Endothelial cell of hepatic sinusoid (primary cell): ENCODE results near the gene TRIM63.

Experiments
- in situ Hi-C: cut with HindIII; loops from 2 replicates; pipeline ENCODE4 v1.10.0; 2017; ENCODE audit warnings: low sequenced_read_pairs

TRIM63 gene

DNA sequence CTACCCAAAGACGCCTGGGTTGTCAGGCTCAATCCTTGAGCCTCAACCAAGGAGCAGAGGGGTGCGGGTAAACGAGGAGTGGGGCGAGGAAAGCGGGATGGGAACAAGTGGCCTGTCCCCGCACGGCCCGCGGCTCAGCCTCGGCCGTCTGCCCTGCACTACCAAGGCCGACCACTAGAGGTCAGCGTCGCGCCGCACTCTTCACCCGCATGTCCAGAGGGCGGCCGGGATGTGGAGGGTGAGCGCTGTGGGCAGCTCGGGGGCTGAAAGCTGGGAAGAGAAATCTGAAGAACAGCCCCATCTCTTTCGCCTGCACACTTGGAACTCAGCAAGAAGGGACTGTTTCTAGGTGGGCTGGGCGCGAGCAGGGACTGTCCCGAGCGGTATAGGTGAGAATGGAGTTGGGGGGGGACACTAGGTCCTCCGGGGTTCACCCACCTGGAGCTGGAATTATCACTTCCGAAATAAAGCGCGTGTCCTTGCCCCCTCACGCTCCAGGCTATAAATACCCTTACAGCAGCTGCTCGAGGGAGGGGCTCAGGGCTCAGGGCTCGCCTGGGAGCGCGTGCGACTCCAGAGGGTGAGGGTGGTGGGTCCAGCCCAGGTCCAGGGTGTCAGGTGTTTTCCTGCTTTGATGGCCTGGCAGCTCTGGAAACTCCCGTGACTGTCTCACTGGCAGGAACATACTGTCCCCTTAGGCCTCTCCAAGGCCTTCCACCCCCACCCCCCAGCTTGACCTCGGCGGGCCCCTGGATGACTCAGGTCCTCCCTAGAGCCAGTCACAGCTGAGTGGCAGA is 31.3 kb downstream of the TRIM63 start:
- in situ Hi-C loops: no loop called here

DNA sequence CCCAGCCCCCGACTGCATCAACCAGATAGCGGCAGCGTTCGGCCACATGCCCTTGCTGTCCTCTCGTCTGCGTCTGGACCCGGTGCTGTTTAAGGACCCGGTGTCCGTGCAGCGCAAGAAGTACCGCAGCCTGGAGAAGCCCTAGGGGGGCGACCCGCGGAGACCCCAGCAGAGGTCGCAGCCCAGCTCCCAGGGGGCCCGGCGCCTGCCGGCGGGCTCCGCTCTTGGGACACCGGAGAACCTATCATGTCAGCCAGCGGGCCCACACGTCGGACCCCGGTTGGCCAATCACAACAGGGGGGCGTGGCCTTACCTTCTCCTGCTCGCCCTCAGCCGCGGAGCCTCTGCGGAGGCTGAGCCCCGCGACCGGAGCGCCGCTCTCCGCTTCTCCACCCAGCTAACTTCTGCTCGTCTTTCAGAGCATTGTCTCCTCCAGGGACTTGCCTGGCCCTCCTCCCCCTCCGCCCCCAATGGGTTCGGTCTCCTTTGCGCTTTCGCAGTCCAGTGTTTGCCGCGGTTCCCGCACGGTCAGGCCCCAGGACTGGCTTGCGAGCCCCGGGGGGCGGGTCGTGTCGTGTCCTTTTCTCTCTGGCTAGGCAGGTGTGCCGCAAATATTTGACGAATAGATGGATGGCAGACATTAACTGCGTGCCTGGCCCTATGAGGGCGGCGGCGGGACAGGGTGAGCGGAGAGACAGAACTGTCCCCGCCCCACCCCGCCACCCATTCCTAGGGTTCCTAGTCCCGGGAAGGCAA is 32.0 kb downstream of the TRIM63 start:
- in situ Hi-C loops: no loop called here

DNA sequence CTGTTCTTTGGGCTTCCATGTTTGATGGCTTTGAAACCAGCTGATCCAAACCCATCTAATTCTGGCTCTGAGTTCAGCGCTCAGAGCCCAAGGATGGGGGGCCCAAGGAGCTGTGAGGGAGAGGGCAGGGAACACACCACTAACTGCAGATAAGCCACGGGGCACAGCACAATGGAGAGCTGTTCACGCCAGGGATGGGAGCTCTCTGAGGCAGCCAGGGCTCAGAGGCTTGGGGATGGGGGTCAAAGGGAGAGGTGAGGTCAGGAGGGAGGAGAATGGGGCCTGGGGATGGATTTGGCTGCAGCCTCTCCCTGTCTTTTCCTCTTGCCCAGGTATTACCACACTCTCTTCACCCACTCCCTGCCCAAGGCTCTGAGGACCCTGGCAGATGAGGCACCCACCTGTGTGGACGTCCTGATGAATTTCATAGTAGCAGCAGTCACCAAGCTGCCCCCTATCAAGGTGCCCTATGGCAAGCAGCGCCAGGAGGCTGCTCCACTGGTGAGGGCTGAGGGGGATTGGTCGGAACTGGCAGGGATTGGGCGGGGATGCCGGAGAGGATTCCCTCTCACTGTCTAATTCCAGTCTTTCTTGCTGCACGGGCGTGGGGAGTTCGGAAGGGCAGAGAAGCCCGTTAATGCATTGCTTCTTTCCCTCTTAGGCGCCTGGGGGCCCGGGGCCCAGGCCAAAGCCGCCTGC is 32.8 kb downstream of the TRIM63 start:
- in situ Hi-C loops: no loop called here

DNA sequence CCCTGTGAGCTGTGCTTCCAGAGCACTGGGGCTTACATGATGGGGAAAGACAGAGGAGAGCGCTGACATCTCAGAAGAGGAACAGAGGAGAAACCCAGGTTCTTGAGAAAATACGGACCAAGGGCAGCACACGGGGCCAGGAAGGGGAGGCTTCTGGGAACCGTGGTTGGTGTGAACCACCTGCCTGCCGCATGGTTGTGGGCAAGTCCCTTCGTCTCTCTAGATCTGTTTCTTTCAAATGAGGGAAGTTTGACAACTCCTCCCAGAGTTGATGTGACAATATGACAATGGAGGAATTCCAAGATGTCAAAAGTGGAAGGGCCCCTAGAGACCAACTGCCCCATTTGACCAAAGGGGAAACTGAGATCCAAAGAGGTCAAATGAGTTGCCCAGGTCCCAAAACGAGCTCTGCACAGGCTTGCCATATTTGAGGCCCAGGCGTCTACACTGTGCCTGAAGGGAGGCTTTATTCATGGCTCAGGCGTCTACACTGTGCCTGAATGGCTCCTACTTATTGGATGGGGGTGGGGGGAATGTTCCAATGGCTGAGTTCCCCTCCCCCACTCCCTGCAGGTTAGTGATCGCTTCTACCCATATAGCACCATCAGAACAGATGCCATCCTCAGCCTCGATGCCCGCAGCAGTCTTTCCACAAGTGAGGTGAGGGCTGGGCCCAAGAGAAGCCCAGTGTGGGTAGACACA is 34.6 kb downstream of the TRIM63 start:
- in situ Hi-C loops: no loop called here

DNA sequence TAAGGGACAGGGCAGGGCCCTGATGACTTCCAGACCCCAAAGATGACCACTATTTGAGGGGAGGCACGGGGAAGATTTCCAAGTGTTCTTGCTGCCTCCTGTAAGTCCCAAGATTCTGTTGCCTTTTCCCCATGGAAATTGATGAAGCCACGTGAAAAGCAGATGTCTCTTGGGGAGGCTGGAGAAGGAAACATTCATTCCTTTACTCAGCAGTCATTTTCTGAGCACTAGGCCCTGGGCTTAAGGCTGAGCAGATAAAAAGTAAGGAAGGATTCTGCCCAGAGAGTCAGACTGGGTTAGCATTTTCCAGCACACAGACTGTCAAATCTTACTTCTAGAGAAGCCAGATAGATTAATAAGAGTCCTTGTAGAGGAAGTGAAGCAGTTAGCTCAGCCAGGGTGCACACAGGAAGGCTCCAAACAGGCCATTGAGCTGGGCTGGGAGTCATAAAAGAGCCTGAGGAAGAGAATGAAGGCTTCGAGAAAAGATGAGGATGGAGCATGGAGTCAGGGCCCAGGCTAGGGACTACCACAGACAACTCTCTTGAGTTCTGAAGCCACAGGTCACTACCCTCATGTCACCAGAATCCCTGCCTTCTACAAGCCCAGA is 35.7 kb downstream of the TRIM63 start:
- in situ Hi-C loops: no loop called here

DNA sequence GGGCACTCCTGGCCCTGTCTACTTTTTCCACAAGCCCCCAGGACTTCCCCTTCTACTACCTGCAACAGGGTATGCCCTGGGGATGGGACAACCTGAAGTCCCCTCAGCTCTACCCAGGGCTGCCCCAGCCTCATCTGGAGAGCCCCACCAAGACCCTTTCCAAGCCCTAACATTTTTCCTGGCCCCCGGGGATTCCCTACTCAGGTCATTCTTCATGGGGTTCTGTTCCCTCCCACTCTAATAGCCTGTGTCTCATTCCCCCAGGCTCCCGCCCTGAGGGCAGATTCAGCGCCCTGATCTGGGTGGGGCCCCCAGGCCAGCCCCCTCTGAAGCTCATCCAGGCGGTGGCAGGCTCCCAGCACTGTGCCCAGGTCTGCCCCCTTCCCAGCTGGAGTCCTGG is 36.2 kb downstream of the TRIM63 start:
- in situ Hi-C loops: no loop called here

DNA sequence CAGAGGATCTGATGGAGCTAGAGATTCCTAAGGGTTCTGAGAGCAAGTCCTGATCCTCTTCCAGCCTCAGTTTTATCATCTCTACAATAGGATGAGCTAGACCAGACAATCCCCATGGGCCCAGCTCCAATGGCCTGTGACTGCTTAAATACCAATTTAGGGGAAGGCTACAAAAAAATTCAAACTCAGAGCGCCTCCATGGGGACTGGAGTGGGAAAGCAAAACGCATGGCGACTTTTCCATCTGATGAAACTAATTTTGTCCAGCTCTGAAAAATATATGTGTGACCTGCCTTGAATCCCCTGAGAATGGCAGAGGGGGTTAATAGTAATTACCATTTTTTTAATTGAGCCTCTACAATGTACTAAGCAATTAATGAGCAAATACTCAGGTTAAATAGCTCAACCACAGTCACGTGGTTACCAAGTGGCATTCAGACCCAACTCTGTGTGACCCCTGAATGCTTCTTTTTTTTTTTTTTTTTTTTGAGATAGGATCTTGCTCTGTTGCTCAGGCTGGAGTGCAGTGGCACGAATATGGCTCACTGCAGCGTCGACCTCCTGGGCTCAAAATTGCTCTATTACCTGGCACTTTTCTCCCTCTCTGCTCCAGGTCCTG is 37.5 kb downstream of the TRIM63 start:
- in situ Hi-C loops: no loop called here

DNA sequence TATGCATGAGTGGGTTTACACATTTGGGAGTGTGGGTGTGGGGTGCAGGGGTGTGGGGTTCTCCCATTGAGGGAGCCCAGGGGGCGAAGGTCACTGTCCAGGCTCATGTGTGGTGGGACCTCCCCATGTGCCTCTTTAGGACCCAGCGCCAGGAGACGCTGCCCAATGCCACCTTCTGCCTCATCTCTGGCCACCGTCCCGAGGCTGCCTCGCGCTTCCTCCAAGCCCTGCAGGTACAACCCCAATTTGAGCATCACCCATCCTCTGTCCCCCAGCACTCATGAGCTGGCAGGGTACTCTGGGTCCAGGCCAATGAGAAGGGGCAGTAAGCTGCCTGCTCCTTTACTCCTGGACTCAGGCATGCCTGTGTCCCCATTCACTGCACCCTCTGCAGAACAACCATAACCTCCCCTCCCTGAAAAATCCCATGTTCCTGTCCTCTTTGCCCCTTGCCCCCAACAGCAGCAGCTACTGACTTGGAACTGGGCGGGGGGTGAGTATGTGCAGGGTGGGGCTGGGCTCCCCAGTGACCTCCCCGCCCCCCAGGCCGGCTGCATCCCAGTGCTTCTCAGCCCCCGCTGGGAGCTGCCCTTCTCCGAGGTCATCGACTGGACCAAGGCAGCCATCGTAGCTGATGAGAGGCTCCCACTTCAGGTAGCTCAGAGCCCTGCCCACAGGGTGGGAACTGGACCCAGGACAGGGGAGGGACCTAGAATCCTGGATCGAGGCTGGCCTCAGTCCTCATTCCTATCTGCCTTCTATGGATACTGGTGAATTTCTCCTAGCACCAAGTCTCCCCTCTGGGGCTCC is 38.2 kb downstream of the TRIM63 start:
- in situ Hi-C loops: no loop called here

DNA sequence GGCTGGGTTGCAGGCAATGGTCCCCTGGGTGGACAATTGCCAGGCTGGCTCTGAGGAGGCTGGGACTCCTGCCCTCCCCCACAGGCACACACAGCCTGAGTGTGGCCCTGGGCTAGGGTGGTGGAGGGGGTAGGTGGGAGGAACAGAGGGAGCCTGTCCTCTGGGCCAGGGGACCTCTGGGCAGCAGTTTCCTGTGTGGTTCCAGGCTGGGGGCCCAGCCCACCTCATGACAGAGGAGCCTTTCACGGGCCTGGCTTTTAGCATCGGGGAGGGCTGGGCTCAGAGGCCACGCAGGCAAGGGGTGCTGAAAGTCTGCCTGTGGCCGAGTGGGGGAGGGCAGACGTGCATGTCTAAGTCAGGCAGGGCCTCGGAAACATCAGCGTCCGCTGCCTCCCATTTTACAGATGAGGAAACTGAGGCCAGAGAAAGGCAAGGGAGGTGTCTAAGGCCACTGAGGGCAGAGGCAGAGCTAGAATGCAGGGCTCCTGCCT is 38.9 kb downstream of the TRIM63 start:
- in situ Hi-C loops: no loop called here

DNA sequence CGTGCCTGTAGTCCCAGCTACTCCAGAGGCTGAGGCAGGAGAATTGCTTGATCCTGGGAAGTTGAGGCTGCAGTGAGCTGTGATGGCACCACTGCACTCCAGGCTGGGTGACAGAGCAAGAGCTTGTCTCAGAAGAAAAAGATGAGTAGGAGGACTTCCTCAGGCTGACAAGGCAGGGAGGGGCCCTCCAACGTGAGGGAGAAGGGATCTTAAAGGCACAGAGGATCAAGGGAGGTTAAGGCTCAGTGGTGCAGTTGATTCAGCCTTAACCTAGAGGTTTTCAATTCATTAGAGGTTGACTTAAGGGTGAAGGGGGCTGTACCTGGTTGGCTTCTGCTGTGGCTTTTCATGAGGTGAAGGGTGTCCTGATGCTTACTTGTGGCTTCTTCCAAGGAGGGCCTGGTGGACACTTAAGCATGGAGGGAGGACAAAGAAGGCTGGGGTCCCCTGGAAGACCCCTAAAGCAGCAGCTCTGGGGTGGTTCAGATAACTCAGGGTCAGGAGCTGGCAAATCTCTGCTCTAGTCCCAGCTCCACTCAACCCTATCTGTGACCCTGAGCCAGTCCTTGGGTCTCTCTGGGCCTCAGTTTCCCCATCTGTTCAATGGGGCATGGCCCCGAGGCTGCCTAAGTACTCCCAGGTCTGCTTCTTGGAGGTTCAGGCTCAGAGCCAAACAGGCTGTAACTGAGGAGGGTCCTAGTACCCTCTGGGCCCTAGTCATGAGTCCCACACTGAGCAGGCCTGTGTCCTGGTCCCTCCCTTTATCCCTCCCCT is 39.5 kb downstream of the TRIM63 start:
- in situ Hi-C loops: no loop called here

DNA sequence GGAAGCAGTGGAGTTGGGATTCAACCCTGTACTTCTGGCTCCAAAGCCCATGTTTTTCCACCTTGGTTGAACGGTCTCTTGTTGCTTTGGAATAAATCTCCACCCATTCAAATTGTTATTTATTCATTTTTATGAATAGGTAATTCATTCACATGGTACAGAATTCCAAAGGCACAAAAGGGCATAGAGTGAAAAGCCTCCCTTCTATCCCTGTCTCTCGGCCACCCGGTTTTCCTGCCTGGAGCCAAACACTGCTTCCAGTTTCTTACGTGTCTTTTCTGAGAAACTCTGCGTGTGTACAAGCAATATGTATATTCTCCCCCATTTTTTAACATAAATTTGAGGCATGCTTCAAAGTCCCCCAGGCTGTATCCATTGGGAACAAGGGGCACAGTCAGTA is 41.9 kb downstream of the TRIM63 start:
- in situ Hi-C loops: no loop called here

DNA sequence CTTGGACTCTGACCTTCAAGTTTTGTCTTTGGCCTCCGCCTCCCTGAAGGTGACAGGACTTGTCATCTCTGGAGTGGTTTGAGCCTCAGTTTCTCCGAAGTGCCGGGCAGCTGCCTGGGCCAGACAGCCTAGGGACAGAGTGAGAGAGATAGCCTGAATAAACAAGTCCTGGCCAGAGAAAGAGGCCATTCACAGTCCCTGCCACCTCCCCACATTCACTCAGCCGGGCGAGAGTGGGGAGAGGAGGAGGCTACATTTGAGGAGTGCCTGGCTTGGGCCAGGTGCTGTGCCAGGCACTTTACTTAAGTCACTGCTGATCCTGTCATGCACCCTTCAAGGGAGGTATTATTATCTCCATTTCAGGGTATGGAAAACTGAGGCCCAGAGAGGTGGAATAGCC is 42.4 kb downstream of the TRIM63 start:
- in situ Hi-C loops: no loop called here

DNA sequence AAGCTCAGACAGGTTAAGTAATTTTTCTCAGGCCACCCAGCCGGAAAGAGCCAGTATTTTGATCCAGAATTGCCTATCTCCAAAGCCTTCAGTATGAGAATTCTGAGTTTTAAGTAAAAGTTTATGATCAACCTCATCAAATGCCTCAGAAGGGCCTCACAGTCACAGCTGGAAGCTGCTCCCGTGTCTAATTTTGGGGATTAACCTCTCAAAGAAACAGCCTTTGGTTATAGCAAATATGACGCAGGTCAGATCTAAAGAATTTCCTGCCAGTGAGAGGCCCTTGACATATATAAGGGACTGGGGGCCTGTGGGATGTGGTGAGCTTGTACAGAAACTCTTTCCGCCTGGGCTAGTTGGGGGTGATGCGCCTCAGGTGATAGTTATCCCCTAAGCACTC is 43.6 kb downstream of the TRIM63 start:
- in situ Hi-C loops: loop anchor here (5.0 kb wide), 1 partner anchor 33 kb away; no protein-coding TSS in a partner anchor

DNA sequence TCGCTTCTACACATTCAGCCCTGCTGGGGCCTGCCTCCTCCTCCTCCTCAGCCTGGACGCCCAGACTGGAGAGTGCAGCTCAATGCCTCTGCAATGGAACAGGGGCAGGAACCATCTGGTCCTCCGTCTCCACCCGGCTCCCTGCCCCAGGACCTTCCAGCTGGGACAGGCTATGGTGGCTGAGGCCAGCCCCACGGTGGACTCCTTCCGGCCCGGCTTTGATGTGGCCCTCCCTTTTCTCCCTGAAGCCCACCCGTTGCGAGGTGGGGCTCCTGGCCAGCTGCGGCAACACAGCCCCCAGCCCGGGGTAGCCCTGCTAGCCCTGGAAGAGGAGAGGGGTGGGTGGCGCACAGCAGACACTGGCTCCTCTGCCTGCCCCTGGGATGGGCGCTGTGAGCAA is 44.4 kb downstream of the TRIM63 start:
- in situ Hi-C loops: loop anchor here (5.0 kb wide), 1 partner anchor 34 kb away; no protein-coding TSS in a partner anchor

DNA sequence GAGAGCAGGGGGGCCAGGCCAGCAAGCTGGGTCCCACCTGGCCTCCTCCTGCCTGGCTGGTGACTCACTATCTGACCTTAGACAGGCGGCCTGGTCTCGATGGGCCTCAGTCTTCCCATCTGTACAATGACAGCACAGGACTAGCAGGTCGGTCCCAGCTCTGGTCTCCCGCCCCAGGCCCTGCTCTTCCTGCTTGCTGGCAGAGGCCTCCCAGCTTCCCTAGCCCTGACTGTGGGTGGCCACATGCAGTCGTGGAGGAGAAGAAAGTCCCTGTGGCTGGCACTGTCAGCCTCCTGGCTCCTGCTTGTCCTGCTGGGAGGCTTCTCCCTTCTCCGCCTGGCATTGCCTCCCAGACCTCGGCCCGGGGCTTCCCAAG is 45.0 kb downstream of the TRIM63 start:
- in situ Hi-C loops: loop anchor here (5.0 kb wide), 1 partner anchor 35 kb away; no protein-coding TSS in a partner anchor

DNA sequence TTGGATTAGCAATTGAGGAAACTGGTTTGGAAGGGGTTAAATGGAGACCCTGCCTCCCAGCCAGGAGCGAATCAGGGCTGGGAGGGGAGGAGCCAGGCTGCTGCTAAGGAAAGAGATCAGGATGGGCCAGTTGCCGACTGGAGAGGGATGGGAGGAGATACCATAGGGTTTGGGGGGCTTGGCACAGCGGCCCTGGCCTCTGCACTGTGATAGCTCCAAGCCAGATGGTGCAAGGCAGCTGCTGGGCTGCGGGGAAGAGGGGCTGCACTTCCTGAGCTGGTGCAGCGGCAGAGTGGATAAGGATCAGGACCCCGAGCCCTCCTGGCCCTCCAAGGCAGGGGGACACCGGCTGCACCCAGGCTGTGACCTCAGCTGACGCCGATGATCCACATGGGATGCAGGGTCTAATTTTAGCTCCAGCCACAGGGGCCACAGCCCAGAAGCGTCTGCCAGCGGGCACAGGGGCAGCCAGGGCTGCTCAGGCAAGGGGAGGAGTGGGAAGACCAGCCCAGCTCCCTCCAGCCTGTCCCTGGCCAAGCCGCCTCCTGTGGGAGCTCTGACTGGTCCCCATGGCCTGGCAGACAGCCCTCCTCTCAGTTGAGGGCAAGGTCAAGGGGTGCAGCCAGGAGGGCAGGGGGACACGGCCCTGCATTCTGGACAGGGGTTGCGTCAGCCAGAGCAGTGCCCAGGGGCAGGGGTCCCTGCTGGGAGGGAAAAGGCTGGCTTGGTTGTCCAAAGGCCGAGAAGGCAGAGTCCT is 45.6 kb downstream of the TRIM63 start, which contains the start of gene EXTL1:
EXTL1 (plus strand) TSS at position 129 of the 757 bp plus-strand sequence. CDS start 872 bp downstream, outside the sequence.
- in situ Hi-C loops: loop anchor here (5.0 kb wide), 1 partner anchor 35 kb away; no protein-coding TSS in a partner anchor

DNA sequence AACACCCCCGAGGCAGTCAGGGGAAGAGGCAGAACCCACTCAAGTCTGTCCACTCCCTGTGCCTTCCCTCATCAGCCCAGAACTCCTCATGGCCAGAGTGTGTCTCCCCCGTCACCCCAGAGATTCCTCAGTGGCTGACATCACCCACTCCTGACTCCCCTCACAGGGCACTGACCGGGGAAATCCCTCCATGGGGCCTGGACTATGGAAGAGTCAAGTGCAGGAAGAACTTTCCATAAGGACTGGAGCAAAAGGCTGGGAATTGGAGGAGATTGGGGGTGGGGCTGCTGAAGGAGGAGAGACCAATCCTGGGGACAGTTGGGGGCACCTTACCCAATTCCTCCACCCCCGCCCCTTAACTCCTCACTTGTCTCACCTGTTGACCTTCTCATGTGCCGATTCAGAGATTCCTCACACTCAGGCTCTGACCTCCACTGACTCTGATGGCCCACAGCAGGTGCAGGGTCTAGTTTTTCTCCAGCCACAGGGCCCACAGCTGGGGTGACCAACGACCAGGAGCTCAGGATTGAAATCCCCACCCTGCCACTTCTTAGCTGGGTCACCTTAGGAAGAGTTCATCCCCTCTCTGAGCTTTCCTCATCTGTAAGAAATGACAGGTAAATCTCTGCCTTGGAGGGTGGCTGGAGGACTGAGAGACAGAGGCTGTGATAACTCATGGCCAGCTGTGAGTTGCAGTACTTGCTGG is 46.3 kb downstream of the TRIM63 start:
- in situ Hi-C loops: loop anchor here (5.0 kb wide), 1 partner anchor 36 kb away; no protein-coding TSS in a partner anchor
